Measurements from ENCODE around the gene CFAP20DC.

DNA sequence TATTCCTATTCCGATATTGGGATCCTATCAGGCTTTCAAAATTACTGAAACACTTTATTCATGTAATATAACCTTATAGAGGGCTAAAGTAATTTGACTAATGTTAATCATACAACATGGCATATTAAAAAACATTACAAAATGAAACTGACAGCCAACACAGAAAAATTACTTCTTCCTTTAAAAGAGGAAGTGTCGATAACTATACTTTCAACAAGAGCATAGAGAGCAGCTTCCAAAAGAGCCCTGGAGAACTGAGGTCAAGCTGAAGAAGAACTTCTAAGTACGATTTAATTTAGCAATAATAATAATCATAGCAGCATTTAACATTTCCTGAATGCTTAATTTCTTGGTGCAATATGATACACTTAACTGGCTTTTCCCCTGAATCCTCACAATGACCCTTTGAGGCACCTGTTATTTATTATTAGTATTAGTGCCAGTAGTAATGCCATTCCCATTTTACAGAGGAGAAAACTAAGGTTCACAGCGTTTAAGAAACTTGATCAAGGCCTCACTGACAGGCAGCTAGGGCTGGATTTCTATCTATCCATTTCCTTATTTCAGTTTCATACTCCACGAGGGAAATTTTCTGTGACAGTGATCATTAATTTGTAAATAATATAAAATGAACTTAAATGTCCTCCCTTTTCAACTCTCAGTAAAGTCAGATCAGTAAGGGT lies 181.6 kb downstream of the CFAP20DC start:
- TF ChIP-seq, protein P1, sequence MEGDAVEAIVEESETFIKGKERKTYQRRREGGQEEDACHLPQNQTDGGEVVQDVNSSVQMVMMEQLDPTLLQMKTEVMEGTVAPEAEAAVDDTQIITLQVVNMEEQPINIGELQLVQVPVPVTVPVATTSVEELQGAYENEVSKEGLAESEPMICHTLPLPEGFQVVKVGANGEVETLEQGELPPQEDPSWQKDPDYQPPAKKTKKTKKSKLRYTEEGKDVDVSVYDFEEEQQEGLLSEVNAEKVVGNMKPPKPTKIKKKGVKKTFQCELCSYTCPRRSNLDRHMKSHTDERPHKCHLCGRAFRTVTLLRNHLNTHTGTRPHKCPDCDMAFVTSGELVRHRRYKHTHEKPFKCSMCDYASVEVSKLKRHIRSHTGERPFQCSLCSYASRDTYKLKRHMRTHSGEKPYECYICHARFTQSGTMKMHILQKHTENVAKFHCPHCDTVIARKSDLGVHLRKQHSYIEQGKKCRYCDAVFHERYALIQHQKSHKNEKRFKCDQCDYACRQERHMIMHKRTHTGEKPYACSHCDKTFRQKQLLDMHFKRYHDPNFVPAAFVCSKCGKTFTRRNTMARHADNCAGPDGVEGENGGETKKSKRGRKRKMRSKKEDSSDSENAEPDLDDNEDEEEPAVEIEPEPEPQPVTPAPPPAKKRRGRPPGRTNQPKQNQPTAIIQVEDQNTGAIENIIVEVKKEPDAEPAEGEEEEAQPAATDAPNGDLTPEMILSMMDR (IDR thresholded peaks at IDR 0.05; ENCODE audit: poor library complexity) = no peak
- no peak for TF ChIP-seq EZH2 (IDR thresholded peaks at IDR 0.05; ENCODE audit: borderline replicate concordance)
- TF ChIP-seq EZH2phosphoT487 (IDR thresholded peaks at IDR 0.05; ENCODE audit: low read depth, severe bottlenecking, unreplicated experiment) = no peak
